ENCODE measurements around the gene FOXL3.

DNA sequence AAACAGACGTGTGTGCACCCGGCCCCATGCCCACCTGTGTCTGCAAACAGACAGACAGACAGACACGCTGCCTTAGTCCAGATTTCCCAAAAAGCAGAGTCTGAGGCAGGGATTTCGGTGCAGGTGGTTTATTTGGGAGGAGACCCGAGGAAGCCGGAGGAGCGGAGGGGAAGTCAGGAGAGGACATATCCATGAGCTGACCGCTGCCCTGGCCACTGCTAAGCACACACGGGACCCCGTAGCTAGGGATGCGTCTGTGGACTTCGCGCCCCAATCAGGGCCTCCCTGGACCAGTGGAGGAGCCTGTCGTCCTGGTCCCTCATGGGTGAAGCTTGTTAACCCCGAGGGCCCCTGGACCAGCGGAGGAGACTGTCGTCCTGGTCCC, 47.6 kb downstream of the FOXL3 start:
- TF ChIP-seq, protein P1, sequence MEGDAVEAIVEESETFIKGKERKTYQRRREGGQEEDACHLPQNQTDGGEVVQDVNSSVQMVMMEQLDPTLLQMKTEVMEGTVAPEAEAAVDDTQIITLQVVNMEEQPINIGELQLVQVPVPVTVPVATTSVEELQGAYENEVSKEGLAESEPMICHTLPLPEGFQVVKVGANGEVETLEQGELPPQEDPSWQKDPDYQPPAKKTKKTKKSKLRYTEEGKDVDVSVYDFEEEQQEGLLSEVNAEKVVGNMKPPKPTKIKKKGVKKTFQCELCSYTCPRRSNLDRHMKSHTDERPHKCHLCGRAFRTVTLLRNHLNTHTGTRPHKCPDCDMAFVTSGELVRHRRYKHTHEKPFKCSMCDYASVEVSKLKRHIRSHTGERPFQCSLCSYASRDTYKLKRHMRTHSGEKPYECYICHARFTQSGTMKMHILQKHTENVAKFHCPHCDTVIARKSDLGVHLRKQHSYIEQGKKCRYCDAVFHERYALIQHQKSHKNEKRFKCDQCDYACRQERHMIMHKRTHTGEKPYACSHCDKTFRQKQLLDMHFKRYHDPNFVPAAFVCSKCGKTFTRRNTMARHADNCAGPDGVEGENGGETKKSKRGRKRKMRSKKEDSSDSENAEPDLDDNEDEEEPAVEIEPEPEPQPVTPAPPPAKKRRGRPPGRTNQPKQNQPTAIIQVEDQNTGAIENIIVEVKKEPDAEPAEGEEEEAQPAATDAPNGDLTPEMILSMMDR (IDR thresholded peaks at IDR 0.05): no peak
- TF ChIP-seq POLR2A (IDR thresholded peaks at IDR 0.05): no peak

Measured in uterus (tissue), 2 donors.